ENCODE measurements around the gene ATP6V0A1.

The ATP6V0A1 gene

GRCh38 chr17:42530952-42531454, 72.3 kb downstream of the ATP6V0A1 start:
- H3K27ac ChIP-seq: peak overlapping the region in 1 of 2 donors; percentile 95
- no peak for TF ChIP-seq CTCF (IDR thresholded peaks at IDR 0.05)
- DNase-seq (ENCODE audit: low spot score): no peak
- H3K4me3 ChIP-seq: no peak overlapping the region

GRCh38 chr17:42531455-42532354, 73.0 kb downstream of the ATP6V0A1 start:
- Histone ChIP-seq H3K4me3 (peak overlapping the region; percentile 75), H3K27ac (peak overlapping the region; percentile 85 to 95)
- DNase-seq (ENCODE audit: low spot score): peak; percentile 77
- peak; percentile 42 for TF ChIP-seq CTCF (IDR thresholded peaks at IDR 0.05)

- no peak for TF ChIP-seq CTCF (IDR thresholded peaks at IDR 0.05)
Measured at GRCh38 chr17:42535155-42536047, 76.7 kb downstream of the ATP6V0A1 start.

GRCh38 chr17:42536048-42536371, 77.3 kb downstream of the ATP6V0A1 start, which contains the start of gene NAGLU:
TSS of gene NAGLU (plus strand) at chr17:42536241. CDS start at chr17:42536273, 32 bp downstream.
- TF ChIP-seq CTCF (IDR thresholded peaks at IDR 0.05): no peak
- peak; percentile 98 for DNase-seq (ENCODE audit: low spot score)
- Histone ChIP-seq H3K27ac (peak within 1 kb of the TSS; percentile 94 to 95), H3K4me3 (peak within 1 kb of the TSS; percentile 75)

More at GRCh38 chr17:42535155-42536047, 76.7 kb downstream of the ATP6V0A1 start:
- no peak for DNase-seq (ENCODE audit: low spot score)
- Histone ChIP-seq H3K4me3 (peak overlapping the region; percentile 75), H3K27ac (peak overlapping the region; percentile 94 to 95)

- peak overlapping the region; percentile 94 to 95 for H3K27ac ChIP-seq
- peak; percentile 92 for DNase-seq (ENCODE audit: low spot score)
- no peak for TF ChIP-seq CTCF (IDR thresholded peaks at IDR 0.05)
- H3K4me3 ChIP-seq: peak overlapping the region; percentile 75
Measured at GRCh38 chr17:42536372-42537155, 77.9 kb downstream of the ATP6V0A1 start.

- no peak for TF ChIP-seq CTCF (IDR thresholded peaks at IDR 0.05)
- H3K4me3 ChIP-seq: peak overlapping the region; percentile 75
- H3K27ac ChIP-seq: peak overlapping the region; percentile 94 to 95
- DNase-seq (ENCODE audit: low spot score): no peak
Measured at GRCh38 chr17:42537156-42537805, 78.6 kb downstream of the ATP6V0A1 start.
